Measurements from ENCODE around the gene MSRB1. TPM values are rescaled to one million over a fixed set of nuclear protein-coding genes. Genes with fewer than 3 reads are reported as not detected.

MSRB1 gene
- total RNA-seq, 2 donors from 2014 or later, result 21.2 to 37.6 TPM

- Histone ChIP-seq H3K27me3 (replicated peaks; ENCODE audit: insufficient read depth) (no peaks in the 10 kb centered on the region), H3K4me3 (no peak overlapping the region), H3K27ac (no peak overlapping the region), H3K4me1 (ENCODE audit: control insufficient read depth in 1 of 2, low read depth in 2 of 2) (no peaks in the 10 kb centered on the region), H3K9me3 (no peaks in the 10 kb centered on the region), H3K36me3 (no peaks in the 10 kb centered on the region)
- ATAC-seq (ENCODE audit: insufficient number of reproducible peaks, low FRiP score, low read depth) (no peak), DNase-seq (ENCODE audit: low spot score) (no peak)
- TF ChIP-seq, protein P1, sequence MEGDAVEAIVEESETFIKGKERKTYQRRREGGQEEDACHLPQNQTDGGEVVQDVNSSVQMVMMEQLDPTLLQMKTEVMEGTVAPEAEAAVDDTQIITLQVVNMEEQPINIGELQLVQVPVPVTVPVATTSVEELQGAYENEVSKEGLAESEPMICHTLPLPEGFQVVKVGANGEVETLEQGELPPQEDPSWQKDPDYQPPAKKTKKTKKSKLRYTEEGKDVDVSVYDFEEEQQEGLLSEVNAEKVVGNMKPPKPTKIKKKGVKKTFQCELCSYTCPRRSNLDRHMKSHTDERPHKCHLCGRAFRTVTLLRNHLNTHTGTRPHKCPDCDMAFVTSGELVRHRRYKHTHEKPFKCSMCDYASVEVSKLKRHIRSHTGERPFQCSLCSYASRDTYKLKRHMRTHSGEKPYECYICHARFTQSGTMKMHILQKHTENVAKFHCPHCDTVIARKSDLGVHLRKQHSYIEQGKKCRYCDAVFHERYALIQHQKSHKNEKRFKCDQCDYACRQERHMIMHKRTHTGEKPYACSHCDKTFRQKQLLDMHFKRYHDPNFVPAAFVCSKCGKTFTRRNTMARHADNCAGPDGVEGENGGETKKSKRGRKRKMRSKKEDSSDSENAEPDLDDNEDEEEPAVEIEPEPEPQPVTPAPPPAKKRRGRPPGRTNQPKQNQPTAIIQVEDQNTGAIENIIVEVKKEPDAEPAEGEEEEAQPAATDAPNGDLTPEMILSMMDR (IDR thresholded peaks at IDR 0.05), result no peak
These were observed 7.0 kb upstream of the MSRB1 start for GRCh38 chr16:1950047-1950446.

GRCh38 chr16:1949507-1949906 is 6.5 kb upstream of the MSRB1 start:
- Histone ChIP-seq H3K27me3 (replicated peaks; ENCODE audit: insufficient read depth) (no peaks in the 10 kb centered on the region), H3K27ac (no peak overlapping the region), H3K4me3 (no peak overlapping the region), H3K4me1 (ENCODE audit: control insufficient read depth in 1 of 2, low read depth in 2 of 2) (no peaks in the 10 kb centered on the region), H3K9me3 (no peaks in the 10 kb centered on the region), H3K36me3 (no peaks in the 10 kb centered on the region)
- ATAC-seq (ENCODE audit: insufficient number of reproducible peaks, low FRiP score, low read depth), result no peak
- TF ChIP-seq, protein P1 (IDR thresholded peaks at IDR 0.05), result no peak
- DNase-seq (ENCODE audit: low spot score), result no peak

GRCh38 chr16:1947369-1947670 is 4.3 kb upstream of the MSRB1 start:
- no peak overlapping the region for H3K4me3 ChIP-seq
- TF ChIP-seq, protein P1 (IDR thresholded peaks at IDR 0.05), result no peak
- peaks cover 0 to 2% of the 10 kb centered on the region in 2 donors for H3K4me1 ChIP-seq (ENCODE audit: control insufficient read depth in 1 of 2, low read depth in 2 of 2)
- no peak overlapping the region for H3K27ac ChIP-seq
- H3K9me3 ChIP-seq, result no peaks in the 10 kb centered on the region
- no peaks in the 10 kb centered on the region for H3K36me3 ChIP-seq
- H3K27me3 ChIP-seq (replicated peaks; ENCODE audit: insufficient read depth), result no peaks in the 10 kb centered on the region
- ATAC-seq (ENCODE audit: insufficient number of reproducible peaks, low FRiP score, low read depth) (no peak), DNase-seq (ENCODE audit: low spot score) (no peak)

- no peak overlapping the region for H3K4me3 ChIP-seq
- DNase-seq (ENCODE audit: low spot score) (no peak), ATAC-seq (ENCODE audit: insufficient number of reproducible peaks, low FRiP score, low read depth) (no peak)
- H3K4me1 ChIP-seq (ENCODE audit: control insufficient read depth in 1 of 2, low read depth in 2 of 2), result peaks cover 3 to 8% of the 10 kb centered on the region in 2 donors
- no peak overlapping the region for H3K27ac ChIP-seq
- TF ChIP-seq, protein P1 (IDR thresholded peaks at IDR 0.05), result no peak
- no peaks in the 10 kb centered on the region for H3K27me3 ChIP-seq (replicated peaks; ENCODE audit: insufficient read depth)
- H3K36me3 ChIP-seq, result no peaks in the 10 kb centered on the region
- H3K9me3 ChIP-seq, result no peaks in the 10 kb centered on the region
These were observed 3.7 kb upstream of the MSRB1 start for GRCh38 chr16:1946495-1947368.

DNA sequence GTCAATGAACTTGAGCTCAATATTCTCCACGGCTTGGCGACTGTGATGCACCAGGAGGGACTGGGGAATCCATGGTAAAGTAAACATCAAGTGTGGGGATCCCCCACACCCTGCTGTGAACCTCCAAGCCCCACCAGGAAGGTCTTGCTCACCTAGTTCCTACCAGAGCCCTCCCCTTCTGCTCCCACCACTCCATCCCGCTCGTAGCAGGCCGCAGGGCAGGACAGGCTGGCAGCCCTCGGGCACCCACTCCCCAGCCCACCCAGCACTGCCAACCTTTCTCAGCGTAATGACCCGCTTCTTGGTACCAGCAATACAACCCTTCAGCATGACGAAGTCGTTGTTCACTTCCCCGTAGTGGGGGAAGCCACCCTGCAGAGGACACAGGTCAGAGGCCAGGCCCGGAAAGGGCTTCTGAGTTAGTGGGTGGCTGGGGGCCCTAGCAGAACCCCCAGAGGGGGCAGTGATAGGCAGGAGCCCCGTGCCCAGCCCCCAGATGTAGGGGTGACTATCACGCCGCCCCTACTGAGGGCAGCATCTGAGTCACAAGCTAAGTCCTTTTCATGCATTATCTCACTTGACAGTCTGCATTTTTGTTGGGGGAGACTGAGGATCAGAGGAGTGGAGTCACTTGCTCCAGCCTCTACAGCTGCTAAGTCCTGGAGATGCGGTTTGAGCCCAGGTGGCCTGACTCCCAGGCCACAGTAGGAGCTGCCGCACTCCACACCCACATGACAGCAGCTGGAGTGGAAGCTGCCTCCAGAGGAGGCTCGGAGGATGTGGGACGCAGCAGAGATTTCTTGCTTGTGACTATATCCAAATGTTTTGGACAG is 2.8 kb upstream of the MSRB1 start:
- Histone ChIP-seq H3K4me3 (no peak overlapping the region), H3K36me3 (peaks cover 2% of the 10 kb centered on the region), H3K4me1 (ENCODE audit: control insufficient read depth in 1 of 2, low read depth in 2 of 2) (peaks cover 3 to 13% of the 10 kb centered on the region in 2 donors), H3K27me3 (replicated peaks; ENCODE audit: insufficient read depth) (no peaks in the 10 kb centered on the region), H3K27ac (no peak overlapping the region), H3K9me3 (no peaks in the 10 kb centered on the region)
- TF ChIP-seq, protein P1 (IDR thresholded peaks at IDR 0.05), result no peak
- DNase-seq (ENCODE audit: low spot score), result no peak
- no peak for ATAC-seq (ENCODE audit: insufficient number of reproducible peaks, low FRiP score, low read depth)
